ENCODE results near the gene EPHB6.

Gene EPHB6

DNA sequence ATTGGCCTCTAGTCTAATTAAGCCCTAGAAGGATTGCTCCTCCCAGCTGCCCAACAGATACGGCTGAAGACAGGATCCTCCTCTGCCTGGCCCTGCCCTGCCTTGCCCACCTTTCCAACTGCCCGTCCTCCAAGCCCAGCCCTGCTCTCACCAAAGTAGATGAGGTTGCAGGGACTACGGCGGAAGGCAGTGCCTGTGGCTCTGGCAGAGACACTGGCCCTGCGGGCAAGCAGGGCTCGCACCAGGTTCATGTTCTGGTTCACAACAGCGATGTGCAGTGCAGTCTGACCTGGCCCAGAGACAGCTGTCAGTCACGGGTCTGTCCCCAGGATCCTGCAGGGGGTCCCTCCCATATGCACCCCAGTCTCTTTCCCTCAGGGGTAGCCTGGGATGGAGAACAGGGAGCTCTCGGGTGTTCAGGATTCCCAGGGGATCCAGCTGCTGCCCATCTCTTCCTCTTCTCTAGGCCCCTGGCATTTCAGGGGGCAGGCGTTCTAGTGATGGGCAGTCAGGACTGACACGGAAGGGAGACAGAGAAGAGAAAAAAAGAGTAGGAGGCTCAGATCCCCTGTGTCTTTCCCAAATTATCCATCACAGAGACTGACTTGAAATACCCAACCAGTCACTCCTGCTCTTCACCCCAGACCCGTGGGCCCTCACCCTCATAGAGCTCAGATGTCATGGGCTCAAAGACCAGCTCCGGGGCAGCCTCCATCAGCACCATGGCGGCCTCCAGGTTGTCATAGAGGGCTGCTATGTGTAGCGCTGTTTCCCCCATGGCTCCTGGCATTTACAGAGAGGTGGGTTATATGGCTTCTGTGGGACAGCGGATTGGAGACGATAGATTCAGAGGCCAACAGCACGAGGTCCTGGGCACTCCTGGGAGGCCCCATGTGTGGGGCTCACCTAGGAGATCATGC, 22.4 kb downstream of the EPHB6 start:
- no peak for DNase-seq (ENCODE audit: low spot score)

DNA sequence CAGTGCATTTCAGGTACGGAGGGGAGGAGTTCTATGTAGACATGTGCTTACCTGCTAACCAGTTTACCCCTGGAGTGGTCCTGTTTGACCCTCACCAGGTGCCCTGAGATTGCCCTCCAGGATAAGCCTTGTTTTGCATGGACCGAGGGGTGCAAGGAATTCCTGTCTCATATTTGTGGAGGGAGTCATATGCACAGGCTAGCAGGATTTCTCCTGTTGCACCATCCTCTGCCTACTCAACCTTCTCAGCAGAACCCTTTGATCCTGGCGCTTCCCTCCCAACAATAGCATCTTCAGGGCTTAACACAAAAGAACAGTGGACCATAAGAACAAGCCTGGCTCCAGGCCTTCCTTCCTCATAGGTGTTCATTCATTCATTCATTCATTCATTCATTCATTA, 23.4 kb downstream of the EPHB6 start:
- DNase-seq (ENCODE audit: low spot score), result no peak

DNA sequence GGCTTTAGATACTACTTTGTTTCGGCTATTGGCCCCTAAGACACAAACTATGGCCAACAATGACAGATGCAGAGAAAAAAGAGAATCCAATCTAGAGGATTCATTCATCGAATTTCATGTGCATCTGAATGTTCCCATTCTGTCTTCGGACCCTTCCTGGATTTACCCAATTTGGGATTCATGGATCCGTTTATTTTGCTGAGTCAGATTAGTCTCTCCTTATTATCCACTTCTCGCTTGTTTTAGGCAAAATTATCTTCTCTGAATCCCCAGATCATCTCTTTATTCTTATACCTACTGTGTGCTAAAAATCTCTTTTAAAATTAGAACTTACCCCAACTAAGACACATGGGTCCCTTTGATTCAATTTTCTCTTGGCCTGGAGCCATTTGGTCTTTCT, 24.2 kb downstream of the EPHB6 start:
- no peak for DNase-seq (ENCODE audit: low spot score)

DNA sequence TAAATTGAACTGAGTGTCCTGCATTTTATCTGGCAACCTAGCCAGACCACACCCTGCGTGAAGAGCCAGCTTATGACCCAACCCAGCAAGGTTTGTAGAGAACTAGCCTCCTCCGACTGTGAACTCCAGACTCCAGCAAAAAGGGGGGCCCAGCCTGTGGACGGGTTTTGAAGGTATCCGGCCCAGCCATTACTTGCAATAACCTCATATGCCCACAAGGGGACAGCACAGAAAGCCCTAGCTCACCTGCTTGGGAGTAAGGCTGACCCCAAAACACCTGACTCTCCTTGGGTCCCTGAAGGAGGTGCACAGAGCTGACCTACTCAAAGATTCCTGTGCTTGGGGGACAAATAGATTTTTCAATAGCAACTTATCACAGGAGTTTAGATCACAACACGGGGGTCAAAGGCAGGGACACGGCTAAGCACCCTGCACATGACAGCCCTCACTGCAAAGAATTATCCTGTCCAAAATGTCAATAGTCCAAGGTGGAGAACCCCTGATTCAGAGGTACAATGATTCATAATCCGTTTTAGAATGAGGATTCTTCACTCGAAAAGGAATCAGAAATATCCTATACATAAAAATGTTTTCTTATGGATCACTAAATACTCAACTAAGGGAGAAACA, 26.1 kb downstream of the EPHB6 start:
- peak; percentile 45 for DNase-seq (ENCODE audit: low spot score)

- DNase-seq (ENCODE audit: low spot score), result no peak
Measured at GRCh38 chr7:142881586-142882337, 26.9 kb downstream of the EPHB6 start.

- DNase-seq (ENCODE audit: low spot score), result no peak
Measured at GRCh38 chr7:142882338-142882678, 27.4 kb downstream of the EPHB6 start.

DNA sequence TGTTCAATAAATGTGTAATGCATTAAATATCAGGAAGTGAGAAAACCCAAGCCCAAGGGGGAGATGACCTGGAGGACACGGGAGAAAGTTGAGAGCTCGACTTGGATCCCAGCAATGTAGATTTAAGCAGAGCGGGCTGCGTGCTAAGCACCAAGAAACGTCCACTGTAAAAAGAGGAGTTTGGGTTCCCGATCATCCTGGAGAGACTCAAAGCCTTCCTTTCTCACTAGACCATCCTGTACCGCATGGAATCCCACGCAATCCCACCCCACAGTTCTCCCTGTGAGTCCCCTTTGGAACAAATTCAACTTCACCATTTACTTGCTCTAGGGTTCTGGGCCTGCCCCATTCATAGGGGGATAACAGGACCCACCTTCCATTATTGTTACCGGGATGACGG, 28.3 kb downstream of the EPHB6 start:
- DNase-seq (ENCODE audit: low spot score), result no peak

GRCh38 chr7:142883571-142884285, 28.9 kb downstream of the EPHB6 start:
- no peak for DNase-seq (ENCODE audit: low spot score)

DNA sequence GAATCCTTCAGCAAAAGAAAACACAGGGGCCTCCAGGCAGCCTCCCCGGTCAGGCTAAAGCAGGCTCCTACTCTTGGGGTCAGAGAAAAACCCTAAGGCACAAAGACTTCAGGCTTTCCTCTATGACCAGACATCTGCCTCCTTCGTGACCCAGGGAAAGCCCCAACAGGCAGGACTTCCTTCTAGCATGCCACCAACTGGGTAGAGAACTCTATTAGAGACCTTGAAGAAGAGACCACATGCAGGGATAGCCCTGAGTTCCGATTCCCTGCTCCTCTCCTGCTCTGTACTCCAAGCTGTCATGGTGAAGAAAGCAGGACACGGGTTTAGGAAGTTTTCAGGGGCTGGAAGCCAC, 29.4 kb downstream of the EPHB6 start:
- no peak for DNase-seq (ENCODE audit: low spot score)

GRCh38 chr7:142885311-142886230, 30.7 kb downstream of the EPHB6 start, which contains the start of gene TRPV6:
Gene TRPV6, minus strand, starts transcription at chr7:142885745.
- DNase-seq (ENCODE audit: low spot score), result peak; percentile 19

DNA sequence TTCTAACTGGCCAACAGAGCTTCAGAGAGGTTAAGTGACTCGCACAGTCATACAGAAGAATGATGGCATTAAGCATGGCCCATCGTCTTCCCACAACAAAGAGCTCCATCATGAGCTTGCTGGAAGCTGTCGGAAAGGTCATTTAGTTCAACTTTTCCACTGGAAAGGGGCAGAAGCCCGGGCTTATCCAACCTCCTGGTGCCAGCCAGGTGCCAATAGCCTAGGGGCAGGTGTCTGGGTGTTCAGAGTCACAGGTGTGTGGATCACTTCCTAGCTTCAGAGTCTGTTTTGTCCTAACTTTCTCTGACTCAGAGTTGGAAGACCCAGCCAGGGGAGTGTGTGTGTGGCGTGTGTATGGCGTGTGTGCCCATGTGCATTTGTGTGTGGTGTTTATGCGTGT, 32.0 kb downstream of the EPHB6 start:
- no peak for DNase-seq (ENCODE audit: low spot score)

- DNase-seq (ENCODE audit: low spot score), result no peak
Measured at GRCh38 chr7:142887282-142888015, 32.6 kb downstream of the EPHB6 start.

- DNase-seq (ENCODE audit: low spot score), result no peak
Measured at GRCh38 chr7:142889816-142890215, 34.9 kb downstream of the EPHB6 start.

DNA sequence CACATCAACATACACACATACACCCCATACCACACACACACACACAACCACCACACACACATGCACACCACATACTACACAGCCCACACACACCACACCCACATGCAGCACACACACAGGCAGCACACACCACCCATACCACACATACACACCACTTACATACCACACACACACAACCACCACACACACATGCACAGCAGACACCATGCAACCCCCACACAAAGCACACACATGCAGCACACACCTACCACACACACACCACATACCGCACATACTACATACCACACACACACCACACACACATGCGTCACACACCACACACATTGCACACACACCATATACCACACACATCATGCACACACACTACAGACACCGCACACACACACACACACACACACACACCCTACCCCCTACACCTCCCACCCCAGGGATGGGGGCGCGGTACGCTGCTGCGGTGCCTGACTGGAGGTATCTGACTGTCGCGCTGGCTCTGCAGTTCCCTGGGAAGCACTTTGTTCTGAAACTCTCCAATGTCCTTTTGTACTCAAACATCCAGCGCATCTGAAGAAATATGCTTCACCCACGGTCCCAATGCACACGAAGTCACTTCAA, 36.1 kb downstream of the EPHB6 start:
- DNase-seq (ENCODE audit: low spot score), result no peak

GRCh38 chr7:142891490-142892082, 36.7 kb downstream of the EPHB6 start:
- DNase-seq (ENCODE audit: low spot score), result no peak

GRCh38 chr7:142892951-142893350, 38.1 kb downstream of the EPHB6 start:
- no peak for DNase-seq (ENCODE audit: low spot score)

GRCh38 chr7:142894112-142894984, 39.5 kb downstream of the EPHB6 start:
- no peak for DNase-seq (ENCODE audit: low spot score)

DNA sequence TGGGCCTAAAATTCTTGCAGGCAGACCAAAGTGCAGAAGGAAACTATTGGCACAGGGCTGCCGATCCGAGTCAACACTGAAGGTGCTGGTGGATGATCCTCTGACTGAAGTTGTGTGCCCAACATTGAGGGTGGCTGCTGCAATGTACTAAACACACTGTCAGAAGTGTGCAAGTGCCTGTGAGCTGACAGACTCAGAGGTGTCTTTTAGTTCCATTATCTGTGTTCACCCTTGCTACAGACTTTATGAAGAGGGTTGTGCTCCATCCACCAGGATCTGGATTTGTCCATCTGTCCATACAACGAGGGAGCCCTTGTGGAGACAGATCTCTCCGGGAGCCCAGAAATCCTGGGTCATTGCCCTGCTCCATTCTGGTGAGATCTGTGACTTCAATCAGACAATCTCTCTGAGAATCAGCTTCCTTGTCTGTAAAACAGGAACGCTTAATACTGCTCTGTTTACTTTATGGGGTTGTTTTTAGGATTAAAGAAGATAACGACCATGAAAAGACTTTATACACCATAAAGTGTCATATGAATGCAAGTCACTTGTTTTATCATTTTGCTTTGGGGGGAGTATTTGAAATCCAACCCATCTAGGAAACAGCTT, 40.2 kb downstream of the EPHB6 start:
- DNase-seq (ENCODE audit: low spot score), result no peak

All from LoVo (cell line).